MM.1S (cell line): ENCODE measurements around the gene ARHGAP12.
"Not testable (repeated sequence)": the region's sequence is repeated elsewhere in the genome, so short reads cannot be mapped to it uniquely, and the experiment has no call there.

Experiments
- DNase-seq: peaks from one replicate; pipeline ENCODE4 v3.0.0-alpha.2; 2015
- H2AFZ ChIP-seq: fragments of 300-600 bp; sonication (generic); 2 replicates; pipeline ENCODE4 v1.6.0; 2016; ENCODE audit warnings: antibody characterized with exemption, low read length
- H3F3A ChIP-seq: fragments of 300-600 bp; sonication (generic); 2 replicates; pipeline ENCODE4 v1.6.1; 2016; ENCODE audit warnings: mild to moderate bottlenecking, antibody characterized with exemption, low read length, moderate library complexity, mixed read lengths; ENCODE audit not compliant: insufficient read depth
- H3K27ac ChIP-seq: fragments of 300-600 bp; sonication (generic); 2 replicates; pipeline ENCODE4 v1.5.1; 2016; ENCODE audit warnings: mild to moderate bottlenecking, low read length
- H3K27me3 ChIP-seq: fragments of 300-600 bp; sonication (generic); replicated peaks from 2 replicates; pipeline ENCODE4 v1.6.0; 2016; ENCODE audit warnings: low read length; ENCODE audit not compliant: insufficient read depth
- H3K36me3 ChIP-seq: fragments of 300-600 bp; sonication (generic); replicated peaks from 2 replicates; pipeline ENCODE4 v1.6.1; 2016; ENCODE audit warnings: mild to moderate bottlenecking, low read length, mixed read lengths; ENCODE audit not compliant: insufficient read depth
- H3K4me1 ChIP-seq: fragments of 300-600 bp; sonication (generic); 2 replicates; pipeline ENCODE4 v1.6.1; 2016; ENCODE audit warnings: low read length, mixed read lengths
- H3K4me2 ChIP-seq: fragments of 300-600 bp; sonication (generic); 2 replicates; pipeline ENCODE4 v1.6.0; 2016; ENCODE audit warnings: low read depth, low read length
- H3K4me3 ChIP-seq: fragments of 300-600 bp; sonication (generic); 2 replicates; pipeline ENCODE4 v1.5.1; 2016; ENCODE audit warnings: low read length, mixed read lengths
- H3K79me2 ChIP-seq: fragments of 300-600 bp; sonication (generic); 2 replicates; pipeline ENCODE4 v1.6.1; 2016; ENCODE audit warnings: mixed run types, low read length, mixed read lengths
- H3K9ac ChIP-seq: fragments of 300-600 bp; sonication (generic); 2 replicates; pipeline ENCODE4 v1.6.1; 2016; ENCODE audit warnings: low read length, mixed read lengths
- H3K9me2 ChIP-seq: fragments of 300-600 bp; sonication (generic); replicated peaks from 2 replicates; pipeline ENCODE4 v1.6.1; 2016; ENCODE audit warnings: mild to moderate bottlenecking, low read length, mixed read lengths; ENCODE audit not compliant: insufficient read depth
- H3K9me3 ChIP-seq: fragments of 300-600 bp; sonication (generic); replicated peaks from 2 replicates; pipeline ENCODE4 v1.6.1; 2016; ENCODE audit warnings: mild to moderate bottlenecking, low read length, mixed read lengths; ENCODE audit not compliant: insufficient read depth
- H4K20me1 ChIP-seq: fragments of 300-600 bp; sonication (generic); 2 replicates; pipeline ENCODE4 v1.6.1; 2016; ENCODE audit warnings: mild to moderate bottlenecking, low read length, moderate library complexity, mixed read lengths; ENCODE audit not compliant: insufficient read depth
- EZH2 ChIP-seq: fragments of 300-600 bp; sonication (generic); optimal IDR thresholded peaks from 2 replicates; pipeline ENCODE3; 2017; ENCODE audit warnings: low read depth, mild to moderate bottlenecking, antibody characterized with exemption, low read length, mixed read lengths
- EZH2phosphoT487 ChIP-seq: fragments of 300-600 bp; sonication (generic); IDR thresholded peaks from 2 replicates; pipeline ENCODE4 v1.6.1; 2018; ENCODE audit warnings: antibody characterized with exemption, low read length
- TF ChIP-seq, protein P1 (sequence below): fragments of 300-600 bp; sonication (generic); IDR thresholded peaks from 2 replicates; pipeline ENCODE4 v1.5.1; 2016; ENCODE audit warnings: antibody characterized with exemption, low read length, mixed read lengths

The ARHGAP12 gene

GRCh38 chr10:31897506-31897905, 31.1 kb downstream of the ARHGAP12 start:
- no peaks in the 10 kb centered on the region for H3K36me3 ChIP-seq
- H3K4me1 ChIP-seq = no peaks in the 10 kb centered on the region
- H3K9ac ChIP-seq = no peak overlapping the region
- no peak overlapping the region for H3K27ac ChIP-seq
- H3F3A ChIP-seq = no peaks in the 10 kb centered on the region
- H3K4me2 ChIP-seq = no peak overlapping the region
- H3K9me2 ChIP-seq = no peaks in the 10 kb centered on the region
- H3K79me2 ChIP-seq = 0 out of 2 replicates have a peak, but pooled peaks cover 6% of the 10 kb centered on the region
- no peak for DNase-seq
- no peaks in the 10 kb centered on the region for H4K20me1 ChIP-seq
- H3K9me3 ChIP-seq = no peaks in the 10 kb centered on the region
- no peak for TF ChIP-seq EZH2phosphoT487
- TF ChIP-seq, protein P1, sequence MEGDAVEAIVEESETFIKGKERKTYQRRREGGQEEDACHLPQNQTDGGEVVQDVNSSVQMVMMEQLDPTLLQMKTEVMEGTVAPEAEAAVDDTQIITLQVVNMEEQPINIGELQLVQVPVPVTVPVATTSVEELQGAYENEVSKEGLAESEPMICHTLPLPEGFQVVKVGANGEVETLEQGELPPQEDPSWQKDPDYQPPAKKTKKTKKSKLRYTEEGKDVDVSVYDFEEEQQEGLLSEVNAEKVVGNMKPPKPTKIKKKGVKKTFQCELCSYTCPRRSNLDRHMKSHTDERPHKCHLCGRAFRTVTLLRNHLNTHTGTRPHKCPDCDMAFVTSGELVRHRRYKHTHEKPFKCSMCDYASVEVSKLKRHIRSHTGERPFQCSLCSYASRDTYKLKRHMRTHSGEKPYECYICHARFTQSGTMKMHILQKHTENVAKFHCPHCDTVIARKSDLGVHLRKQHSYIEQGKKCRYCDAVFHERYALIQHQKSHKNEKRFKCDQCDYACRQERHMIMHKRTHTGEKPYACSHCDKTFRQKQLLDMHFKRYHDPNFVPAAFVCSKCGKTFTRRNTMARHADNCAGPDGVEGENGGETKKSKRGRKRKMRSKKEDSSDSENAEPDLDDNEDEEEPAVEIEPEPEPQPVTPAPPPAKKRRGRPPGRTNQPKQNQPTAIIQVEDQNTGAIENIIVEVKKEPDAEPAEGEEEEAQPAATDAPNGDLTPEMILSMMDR = no peak
- no peak for TF ChIP-seq EZH2
- no peak overlapping the region for H2AFZ ChIP-seq
- H3K27me3 ChIP-seq = no peaks in the 10 kb centered on the region
- no peak overlapping the region for H3K4me3 ChIP-seq

GRCh38 chr10:31896968-31897384, 31.7 kb downstream of the ARHGAP12 start:
- H3K79me2 ChIP-seq = 0 out of 2 replicates have a peak, but pooled peaks cover 6% of the 10 kb centered on the region
- H3K4me1 ChIP-seq = no peaks in the 10 kb centered on the region
- no peaks in the 10 kb centered on the region for H3K9me2 ChIP-seq
- H3K9ac ChIP-seq = no peak overlapping the region
- H3K27ac ChIP-seq = no peak overlapping the region
- H3F3A ChIP-seq = no peaks in the 10 kb centered on the region
- H3K9me3 ChIP-seq = no peaks in the 10 kb centered on the region
- no peaks in the 10 kb centered on the region for H3K36me3 ChIP-seq
- TF ChIP-seq EZH2phosphoT487 = no peak
- TF ChIP-seq, protein P1 = no peak
- no peak for TF ChIP-seq EZH2
- H3K4me2 ChIP-seq = no peak overlapping the region
- no peak for DNase-seq
- H4K20me1 ChIP-seq = no peaks in the 10 kb centered on the region
- no peaks in the 10 kb centered on the region for H3K27me3 ChIP-seq
- H3K4me3 ChIP-seq = no peak overlapping the region
- no peak overlapping the region for H2AFZ ChIP-seq

- H4K20me1 ChIP-seq, H3F3A ChIP-seq, DNase-seq, H3K79me2 ChIP-seq, H3K27me3 ChIP-seq, H3K9ac ChIP-seq, H3K27ac ChIP-seq, H3K4me2 ChIP-seq, H3K4me1 ChIP-seq, H3K9me3 ChIP-seq, H3K9me2 ChIP-seq, H2AFZ ChIP-seq, H3K36me3 ChIP-seq, H3K4me3 ChIP-seq: not testable (repeated sequence)
Measured at GRCh38 chr10:31895722-31896121, 32.9 kb downstream of the ARHGAP12 start.

DNA sequence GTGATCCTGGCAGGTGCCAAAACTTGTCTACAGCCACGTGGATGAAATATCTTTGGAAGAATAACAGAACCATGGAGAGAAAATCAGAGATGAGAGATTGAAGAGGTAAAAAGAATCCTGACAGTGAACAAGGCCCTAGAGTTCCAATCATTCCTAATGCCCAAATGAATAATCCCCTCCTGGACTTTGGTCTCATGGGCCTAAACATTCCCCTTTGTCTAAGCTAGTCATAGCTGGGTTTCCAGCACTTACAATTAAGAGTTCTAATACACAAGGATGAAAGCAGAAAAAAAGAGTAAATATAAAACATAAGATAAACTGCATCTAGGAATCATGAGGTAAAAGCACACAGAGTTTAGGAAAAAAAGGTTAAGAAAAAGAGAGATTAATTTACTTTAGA, 40.2 kb downstream of the ARHGAP12 start:
- H3K4me3 ChIP-seq = no peak overlapping the region
- H4K20me1 ChIP-seq = no peaks in the 10 kb centered on the region
- TF ChIP-seq, protein P1 = no peak
- TF ChIP-seq EZH2phosphoT487 (no peak), EZH2 (no peak)
- no peak overlapping the region for H2AFZ ChIP-seq
- no peak overlapping the region for H3K27ac ChIP-seq
- H3K9ac ChIP-seq = no peak overlapping the region
- no peaks in the 10 kb centered on the region for H3K36me3 ChIP-seq
- H3K9me3 ChIP-seq = no peaks in the 10 kb centered on the region
- no peaks in the 10 kb centered on the region for H3K9me2 ChIP-seq
- H3K27me3 ChIP-seq = no peaks in the 10 kb centered on the region
- H3K4me1 ChIP-seq = no peaks in the 10 kb centered on the region
- DNase-seq = no peak
- H3F3A ChIP-seq = no peaks in the 10 kb centered on the region
- H3K79me2 ChIP-seq = no peaks in the 10 kb centered on the region
- H3K4me2 ChIP-seq = no peak overlapping the region
